Prostate gland (tissue), 2 donors: ENCODE data around the gene BTG4. TPM values are rescaled to one million over a fixed set of nuclear protein-coding genes. Genes with fewer than 3 reads are reported as not detected.

ENCODE experiments used
- DNase-seq: peaks from one replicate; pipeline ENCODE4 v3.0.0-alpha.2; 2019; ENCODE audit warnings: low spot score
- H3K27ac ChIP-seq, 2 donors: fragments of 200-600 bp; sonication (generic); 2 replicates each; pipeline ENCODE4 v1.5.1; 2017 to 2019
- H3K27me3 ChIP-seq: fragments of 200-600 bp; sonication (generic); replicated peaks from 2 replicates; pipeline ENCODE4 v1.5.1; 2019; ENCODE audit not compliant: insufficient read depth
- H3K36me3 ChIP-seq, 2 donors: fragments of 200-600 bp; sonication (generic); 1 replicate in 1 of 2; 2 replicates in 1 of 2; pipeline versions ENCODE4 v1.5.1 to v1.8.1; 2017 to 2019
- H3K4me1 ChIP-seq: fragments of 200-600 bp; sonication (generic); replicated peaks from 2 replicates; pipeline ENCODE4 v1.5.1; 2019
- H3K4me3 ChIP-seq, 2 donors: fragments of 200-600 bp; sonication (generic); 2 replicates each; pipeline ENCODE4 v1.5.1; 2017 to 2019
- H3K9me3 ChIP-seq: fragments of 200-600 bp; sonication (generic); 2 replicates; pipeline ENCODE4 v1.5.1; 2017
- CTCF ChIP-seq, 4 experiments: fragments of 200-600 bp in 2 of 4; fragments of 450-650 bp in 2 of 4; sonication (generic) in 2 of 4; IDR thresholded peaks; 1 replicate in 3 of 4; 2 replicates in 1 of 4; pipeline ENCODE4 v1.5.1; 2016 to 2019; ENCODE audit warnings: antibody characterized with exemption in 4 of 4, mild to moderate bottlenecking in 2 of 4, moderate library complexity in 2 of 4
- POLR2A ChIP-seq: fragments of 450-650 bp; IDR thresholded peaks from one replicate; pipeline ENCODE4 v1.6.1; 2016; ENCODE audit warnings: antibody characterized with exemption, mild to moderate bottlenecking
- POLR2AphosphoS5 ChIP-seq: sonication (generic); formaldehyde crosslinking; IDR thresholded peaks from one replicate; pipeline ENCODE4 v1.6.1; 2017; ENCODE audit warnings: antibody characterized with exemption
- WGBS: methylation state at CpG from one replicate; pipeline ENCODE4 v1.1.5; 2018; 5-methylcytosine and 5-hydroxymethylcytosine counted together
- intact Hi-C: fragments of 100-400 bp; cut with DNase I; formaldehyde crosslinking; loops from one replicate; pipeline ENCODE4 v1.14.2; 2022
- total RNA-seq, 2 donors: library from RNA; depleted of rRNA; stranded (reverse); fragments of >200 nt; gene quantifications; one replicate each; pipeline ENCODE4 v1.1.0, GENCODE V29; 2016

BTG4 gene
- total RNA-seq, 2 donors from 2014 or later: 3.3 TPM; not detected in 1

- no peak for DNase-seq
- TF ChIP-seq POLR2AphosphoS5 (no peak), CTCF (IDR thresholded peaks at IDR 0.05) (no peak), POLR2A (no peak)
- 90% methylated on average over 12 of the region's 12 CpGs for WGBS
Measured at GRCh38 chr11:111450480-111451320, 61.5 kb downstream of the BTG4 start.

GRCh38 chr11:111449696-111450479, 62.3 kb downstream of the BTG4 start:
- Histone ChIP-seq H3K27me3 (no peaks in the 10 kb centered on the region), H3K9me3 (no peaks in the 10 kb centered on the region), H3K36me3 (no peaks in the 10 kb centered on the region), H3K4me1 (no peaks in the 10 kb centered on the region), H3K4me3 (no peak overlapping the region), H3K27ac (no peak overlapping the region)
- no peak for DNase-seq
- intact Hi-C loops: loop anchor here (10.0 kb wide), 1 partner anchor 1005 kb away; no protein-coding TSS in a partner anchor
- 98% methylated on average over 4 of the region's 4 CpGs for WGBS
- TF ChIP-seq POLR2AphosphoS5 (no peak), POLR2A (no peak), CTCF (IDR thresholded peaks at IDR 0.05) (no peak)

More at GRCh38 chr11:111450480-111451320, 61.5 kb downstream of the BTG4 start:
- Histone ChIP-seq H3K9me3 (no peaks in the 10 kb centered on the region), H3K4me3 (no peak overlapping the region), H3K27ac (no peak overlapping the region), H3K4me1 (no peaks in the 10 kb centered on the region), H3K36me3 (no peaks in the 10 kb centered on the region), H3K27me3 (no peaks in the 10 kb centered on the region)
- intact Hi-C loops: no loop called here

GRCh38 chr11:111448831-111449557, 63.2 kb downstream of the BTG4 start:
- DNase-seq: no peak
- Histone ChIP-seq H3K4me1 (no peaks in the 10 kb centered on the region), H3K4me3 (no peak overlapping the region), H3K36me3 (no peaks in the 10 kb centered on the region), H3K9me3 (no peaks in the 10 kb centered on the region), H3K27me3 (no peaks in the 10 kb centered on the region), H3K27ac (no peak overlapping the region)
- 49% methylated on average over 11 of the region's 11 CpGs for WGBS
- TF ChIP-seq POLR2A (no peak), CTCF (IDR thresholded peaks at IDR 0.05) (no peak), POLR2AphosphoS5 (no peak)
- intact Hi-C loops: loop anchor here (10.0 kb wide), 1 partner anchor 1004 kb away; no protein-coding TSS in a partner anchor

GRCh38 chr11:111448414-111448813, 63.8 kb downstream of the BTG4 start:
- no peak for TF ChIP-seq POLR2AphosphoS5
- TF ChIP-seq CTCF (IDR thresholded peaks at IDR 0.05): no peak
- TF ChIP-seq POLR2A: no peak
- Histone ChIP-seq H3K27ac (no peak overlapping the region), H3K36me3 (no peaks in the 10 kb centered on the region), H3K9me3 (no peaks in the 10 kb centered on the region), H3K4me3 (no peak overlapping the region), H3K27me3 (no peaks in the 10 kb centered on the region), H3K4me1 (no peaks in the 10 kb centered on the region)
- 53% methylated on average over 8 of the region's 8 CpGs for WGBS
- intact Hi-C loops: loop anchor here (10.0 kb wide), 1 partner anchor 1004 kb away; no protein-coding TSS in a partner anchor
- DNase-seq: no peak
